Measurements from ENCODE around the gene NRDE2.

DNA sequence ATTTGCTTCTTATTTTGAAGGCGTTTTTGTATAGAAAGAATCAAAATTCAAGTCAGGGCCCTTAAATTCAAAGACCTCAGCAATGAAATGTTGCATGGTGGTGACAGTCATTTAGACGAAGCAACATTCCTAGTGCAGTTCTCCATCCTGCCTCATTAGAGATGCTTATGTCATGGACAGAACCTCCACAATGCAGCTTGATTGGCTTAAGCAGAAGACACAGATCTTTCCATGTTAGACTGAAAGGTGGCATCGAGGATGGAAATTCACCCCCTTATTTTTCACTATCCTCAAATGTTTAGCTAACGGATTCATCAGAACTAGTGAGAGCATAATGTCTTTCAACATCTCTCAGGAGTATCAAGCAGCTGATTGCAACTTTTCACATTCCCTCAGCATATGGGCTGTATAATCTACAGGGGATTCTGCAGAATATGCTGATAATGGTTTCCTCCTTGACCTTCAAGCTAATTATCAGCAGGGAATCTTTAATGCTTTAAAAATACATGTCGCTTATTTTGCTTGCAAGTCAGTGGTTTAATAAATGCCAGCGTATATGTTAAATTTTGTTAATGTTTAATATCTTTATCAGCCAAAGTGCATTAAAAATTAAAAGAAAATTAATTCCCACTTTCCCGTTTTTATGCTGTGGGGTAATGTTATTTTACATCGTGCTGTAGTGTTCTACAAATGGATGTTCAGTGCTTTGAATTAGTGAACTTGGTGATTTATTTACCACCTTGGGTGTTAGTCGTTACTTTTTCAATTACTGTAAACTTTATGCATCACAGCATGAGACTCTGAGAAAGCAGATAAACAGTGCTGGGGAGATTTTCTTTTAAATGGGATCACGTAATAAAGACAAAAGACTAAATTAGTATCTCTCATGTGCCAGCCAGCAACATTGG is 12.8 kb upstream of the NRDE2 start:
- TF ChIP-seq, protein P1, sequence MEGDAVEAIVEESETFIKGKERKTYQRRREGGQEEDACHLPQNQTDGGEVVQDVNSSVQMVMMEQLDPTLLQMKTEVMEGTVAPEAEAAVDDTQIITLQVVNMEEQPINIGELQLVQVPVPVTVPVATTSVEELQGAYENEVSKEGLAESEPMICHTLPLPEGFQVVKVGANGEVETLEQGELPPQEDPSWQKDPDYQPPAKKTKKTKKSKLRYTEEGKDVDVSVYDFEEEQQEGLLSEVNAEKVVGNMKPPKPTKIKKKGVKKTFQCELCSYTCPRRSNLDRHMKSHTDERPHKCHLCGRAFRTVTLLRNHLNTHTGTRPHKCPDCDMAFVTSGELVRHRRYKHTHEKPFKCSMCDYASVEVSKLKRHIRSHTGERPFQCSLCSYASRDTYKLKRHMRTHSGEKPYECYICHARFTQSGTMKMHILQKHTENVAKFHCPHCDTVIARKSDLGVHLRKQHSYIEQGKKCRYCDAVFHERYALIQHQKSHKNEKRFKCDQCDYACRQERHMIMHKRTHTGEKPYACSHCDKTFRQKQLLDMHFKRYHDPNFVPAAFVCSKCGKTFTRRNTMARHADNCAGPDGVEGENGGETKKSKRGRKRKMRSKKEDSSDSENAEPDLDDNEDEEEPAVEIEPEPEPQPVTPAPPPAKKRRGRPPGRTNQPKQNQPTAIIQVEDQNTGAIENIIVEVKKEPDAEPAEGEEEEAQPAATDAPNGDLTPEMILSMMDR (IDR thresholded peaks at IDR 0.05), result no peak
- TF ChIP-seq POLR2A (IDR thresholded peaks at IDR 0.05), result no peak

Data from transverse colon (tissue), 3 donors.